DND-41 (cell line): ENCODE data around the gene NUDT3.

Experiments
- EZH2 ChIP-seq: IDR thresholded peaks from 3 replicates; pipeline ENCODE4 v1.6.1; 2012; ENCODE audit warnings: borderline replicate concordance, low read depth, mild to moderate bottlenecking, moderate library complexity, low read length, inconsistent platforms; ENCODE audit not compliant: severe bottlenecking
- TF ChIP-seq, protein P1 (sequence below): IDR thresholded peaks from 2 replicates; pipeline ENCODE4 v1.5.1; 2012; ENCODE audit warnings: borderline replicate concordance, low read length, moderate library complexity, mild to moderate bottlenecking; ENCODE audit not compliant: poor library complexity, severe bottlenecking; ENCODE audit errors: extremely low read depth

DNA sequence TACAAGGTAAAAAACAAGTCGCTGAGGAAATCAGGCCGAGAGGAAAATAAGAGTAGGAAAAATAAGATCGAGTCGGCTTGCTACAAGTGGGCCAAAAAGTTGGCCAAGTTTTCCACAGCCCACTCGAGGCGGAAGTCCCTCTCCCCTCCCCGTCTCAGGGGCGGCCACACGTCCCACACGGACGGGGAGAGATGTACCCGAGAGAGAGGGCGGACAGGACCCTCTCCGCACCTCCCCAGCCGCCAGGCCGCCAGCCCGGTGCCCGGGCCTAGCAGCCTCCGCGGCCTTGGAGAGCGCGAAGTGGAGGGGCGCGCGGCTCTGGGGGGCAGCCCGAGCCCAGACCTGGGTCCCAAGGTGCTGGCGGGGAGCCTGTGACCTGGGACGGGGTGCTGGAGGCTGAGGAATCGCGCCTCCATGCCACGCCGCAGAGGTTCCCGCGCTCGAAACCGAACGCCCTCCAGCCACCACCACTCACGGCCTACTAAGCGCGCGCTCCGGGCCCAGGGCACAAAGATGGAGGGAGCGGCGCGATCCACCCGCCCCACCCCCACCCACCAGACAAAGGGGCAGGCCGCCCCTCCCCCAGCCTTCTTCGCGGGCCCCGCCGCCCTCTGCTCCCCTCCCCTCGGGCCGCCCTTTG is 157.7 kb downstream of the NUDT3 start:
- TF ChIP-seq, protein P1, sequence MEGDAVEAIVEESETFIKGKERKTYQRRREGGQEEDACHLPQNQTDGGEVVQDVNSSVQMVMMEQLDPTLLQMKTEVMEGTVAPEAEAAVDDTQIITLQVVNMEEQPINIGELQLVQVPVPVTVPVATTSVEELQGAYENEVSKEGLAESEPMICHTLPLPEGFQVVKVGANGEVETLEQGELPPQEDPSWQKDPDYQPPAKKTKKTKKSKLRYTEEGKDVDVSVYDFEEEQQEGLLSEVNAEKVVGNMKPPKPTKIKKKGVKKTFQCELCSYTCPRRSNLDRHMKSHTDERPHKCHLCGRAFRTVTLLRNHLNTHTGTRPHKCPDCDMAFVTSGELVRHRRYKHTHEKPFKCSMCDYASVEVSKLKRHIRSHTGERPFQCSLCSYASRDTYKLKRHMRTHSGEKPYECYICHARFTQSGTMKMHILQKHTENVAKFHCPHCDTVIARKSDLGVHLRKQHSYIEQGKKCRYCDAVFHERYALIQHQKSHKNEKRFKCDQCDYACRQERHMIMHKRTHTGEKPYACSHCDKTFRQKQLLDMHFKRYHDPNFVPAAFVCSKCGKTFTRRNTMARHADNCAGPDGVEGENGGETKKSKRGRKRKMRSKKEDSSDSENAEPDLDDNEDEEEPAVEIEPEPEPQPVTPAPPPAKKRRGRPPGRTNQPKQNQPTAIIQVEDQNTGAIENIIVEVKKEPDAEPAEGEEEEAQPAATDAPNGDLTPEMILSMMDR = no peak
- no peak for TF ChIP-seq EZH2
